Fibroblast of lung (primary cell): ENCODE data around the gene REEP1. TPM values are rescaled to one million over a fixed set of nuclear protein-coding genes. Genes with fewer than 3 reads are reported as not detected.

Experiments
- DNase-seq, 2 donors: peaks; one replicate each; pipeline versions ENCODE4 v3.0.0 to v3.0.0-alpha.2; 2010; ENCODE audit warnings: low read depth in 2 of 2
- H2AFZ ChIP-seq: 2 replicates; pipeline ENCODE4 v1.5.1; 2012; ENCODE audit warnings: low read length, control low read depth, inconsistent platforms
- H3K27ac ChIP-seq: 2 replicates; pipeline ENCODE4 v1.5.1; 2011; ENCODE audit warnings: low read length, control low read depth; ENCODE audit not compliant: insufficient read depth
- H3K27me3 ChIP-seq: 2 replicates; pipeline ENCODE4 v1.5.1; 2011; ENCODE audit warnings: mild to moderate bottlenecking, low read length; ENCODE audit not compliant: control insufficient read depth, insufficient read depth
- H3K36me3 ChIP-seq: 2 replicates; pipeline ENCODE4 v1.5.1; 2011; ENCODE audit warnings: low read length; ENCODE audit not compliant: control insufficient read depth, insufficient read depth
- H3K4me1 ChIP-seq: 2 replicates; pipeline ENCODE4 v1.5.1; 2011; ENCODE audit warnings: low read length; ENCODE audit not compliant: control insufficient read depth, insufficient read depth; ENCODE audit errors: extremely low read depth
- H3K4me2 ChIP-seq: 2 replicates; pipeline ENCODE4 v1.5.1; 2011; ENCODE audit warnings: low read length, control low read depth; ENCODE audit not compliant: insufficient read depth; ENCODE audit errors: extremely low read depth
- H3K4me3 ChIP-seq, 4 experiments: fragments of 200-600 bp in 1 of 4; sonication (generic) in 1 of 4; replicated peaks in 1 of 4; 2 replicates each; pipeline ENCODE4 v1.5.1; 2011 to 2016; ENCODE audit warnings: low read length in 4 of 4, low read depth in 3 of 4, mild to moderate bottlenecking in 3 of 4, control low read depth in 2 of 4, inconsistent platforms in 1 of 4, mixed read lengths in 1 of 4; ENCODE audit not compliant: insufficient read depth in 1 of 4; ENCODE audit errors: control extremely low read depth in 1 of 4
- H3K79me2 ChIP-seq: 2 replicates; pipeline ENCODE4 v1.5.1; 2012; ENCODE audit warnings: mild to moderate bottlenecking, low read length, inconsistent platforms; ENCODE audit not compliant: control insufficient read depth, insufficient read depth
- H3K9ac ChIP-seq: 2 replicates; pipeline ENCODE4 v1.5.1; 2011; ENCODE audit warnings: mild to moderate bottlenecking, low read length, control low read depth; ENCODE audit not compliant: insufficient read depth
- H3K9me3 ChIP-seq: 2 replicates; pipeline ENCODE4 v1.5.1; 2012; ENCODE audit warnings: low read depth, low read length; ENCODE audit not compliant: control insufficient read depth, insufficient read depth
- H4K20me1 ChIP-seq: 2 replicates; pipeline ENCODE4 v1.5.1; 2011; ENCODE audit warnings: low read length; ENCODE audit not compliant: control insufficient read depth, insufficient read depth; ENCODE audit errors: extremely low read depth
- EZH2 ChIP-seq: IDR thresholded peaks from 2 replicates; pipeline ENCODE4 v1.5.1; 2012; ENCODE audit warnings: low read length, control low read depth, mild to moderate bottlenecking; ENCODE audit errors: missing control alignments
- polyA plus RNA-seq, 2 donors: library from polyadenylated mRNA; depleted of rRNA in 1 of 2; stranded (reverse) in 1 of 2; unstranded in 1 of 2; fragments of >200 nt; gene quantifications; 2 replicates each; pipeline ENCODE4 v1.2.1, GENCODE V29; 2011 to 2012; ENCODE audit warnings: missing spikeins in 1 of 2
- total RNA-seq: library from RNA; depleted of rRNA; stranded (reverse); fragments of >200 nt; gene quantifications from 2 replicates; pipeline ENCODE4 v1.2.1, GENCODE V29; 2014
- TF ChIP-seq, protein P1 (sequence below), 2 donors: IDR thresholded peaks in 1 of 2; conservative IDR thresholded peaks in 1 of 2; 1 replicate in 1 of 2; 2 replicates in 1 of 2; pipeline ENCODE4 v1.5.1; 2011 to 2012; ENCODE audit warnings: low read length in 2 of 2, control low read depth in 1 of 2, inconsistent platforms in 1 of 2, low read depth in 1 of 2, mild to moderate bottlenecking in 1 of 2

REEP1 gene
- total and polyA plus RNA-seq, 2 donors (not counting 1 experiment from before 2014, with no cell fraction given) = 0.02 TPM; not detected in 1

DNA sequence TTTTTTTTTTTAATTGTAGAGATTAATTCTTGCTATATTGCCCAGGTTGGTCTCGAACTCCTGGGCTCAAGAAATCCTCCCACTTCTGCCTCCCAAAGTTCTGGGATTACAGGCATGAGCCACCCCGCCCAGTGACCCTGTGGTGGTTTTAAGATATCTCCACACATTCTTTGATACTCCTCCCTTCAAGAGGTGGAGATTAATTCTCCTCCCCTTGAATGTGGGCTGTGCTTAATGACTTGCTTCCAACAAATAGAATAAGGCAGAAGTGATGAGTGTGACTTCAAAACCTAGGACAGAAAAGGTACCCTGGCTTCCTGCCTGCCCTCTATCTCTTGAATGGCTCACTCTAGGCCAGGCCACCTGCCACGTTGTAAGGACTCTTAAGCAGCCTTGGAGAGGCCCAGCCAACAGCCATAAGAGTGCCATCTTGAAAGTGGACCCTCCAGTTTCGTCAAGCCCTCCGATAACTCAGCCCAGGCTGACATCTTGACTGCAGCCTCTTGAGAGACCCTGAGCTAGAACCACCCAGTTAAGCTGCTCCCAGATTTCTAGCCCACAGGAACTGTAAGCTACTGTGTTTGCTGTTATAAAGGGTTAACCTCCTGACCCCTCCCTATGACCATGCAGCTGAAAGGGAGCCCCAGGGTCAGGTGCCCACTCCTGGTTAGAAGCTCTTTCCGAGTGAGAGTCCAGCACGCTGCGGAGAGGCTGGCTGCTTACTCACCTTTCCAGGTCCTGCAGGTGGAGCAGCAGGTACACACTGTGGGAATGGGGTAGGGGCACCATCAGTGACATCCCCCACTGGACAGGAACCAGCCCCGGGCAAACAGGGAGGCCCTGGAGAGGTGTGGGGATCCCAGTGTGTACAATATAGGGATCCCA, 110.5 kb downstream of the REEP1 start:
- Histone ChIP-seq H3K36me3 (no peaks in the 10 kb centered on the region), H4K20me1 (no peaks in the 10 kb centered on the region), H3K27ac (no peak overlapping the region), H3K4me3 (no peak overlapping the region), H3K79me2 (no peaks in the 10 kb centered on the region), H3K4me2 (no peak overlapping the region), H3K27me3 (no peaks in the 10 kb centered on the region), H3K4me1 (peaks cover 6% of the 10 kb centered on the region), H3K9me3 (no peaks in the 10 kb centered on the region), H3K9ac (no peak overlapping the region), H2AFZ (no peak overlapping the region)
- TF ChIP-seq, protein P1, sequence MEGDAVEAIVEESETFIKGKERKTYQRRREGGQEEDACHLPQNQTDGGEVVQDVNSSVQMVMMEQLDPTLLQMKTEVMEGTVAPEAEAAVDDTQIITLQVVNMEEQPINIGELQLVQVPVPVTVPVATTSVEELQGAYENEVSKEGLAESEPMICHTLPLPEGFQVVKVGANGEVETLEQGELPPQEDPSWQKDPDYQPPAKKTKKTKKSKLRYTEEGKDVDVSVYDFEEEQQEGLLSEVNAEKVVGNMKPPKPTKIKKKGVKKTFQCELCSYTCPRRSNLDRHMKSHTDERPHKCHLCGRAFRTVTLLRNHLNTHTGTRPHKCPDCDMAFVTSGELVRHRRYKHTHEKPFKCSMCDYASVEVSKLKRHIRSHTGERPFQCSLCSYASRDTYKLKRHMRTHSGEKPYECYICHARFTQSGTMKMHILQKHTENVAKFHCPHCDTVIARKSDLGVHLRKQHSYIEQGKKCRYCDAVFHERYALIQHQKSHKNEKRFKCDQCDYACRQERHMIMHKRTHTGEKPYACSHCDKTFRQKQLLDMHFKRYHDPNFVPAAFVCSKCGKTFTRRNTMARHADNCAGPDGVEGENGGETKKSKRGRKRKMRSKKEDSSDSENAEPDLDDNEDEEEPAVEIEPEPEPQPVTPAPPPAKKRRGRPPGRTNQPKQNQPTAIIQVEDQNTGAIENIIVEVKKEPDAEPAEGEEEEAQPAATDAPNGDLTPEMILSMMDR (conservative IDR thresholded peaks at IDR 0.05 in 1 of 2, IDR thresholded peaks at IDR 0.05 in 1 of 2; ENCODE audit: low read depth in 1 of 2, low read length in 2 of 2) = no peak
- DNase-seq = no peak

DNA sequence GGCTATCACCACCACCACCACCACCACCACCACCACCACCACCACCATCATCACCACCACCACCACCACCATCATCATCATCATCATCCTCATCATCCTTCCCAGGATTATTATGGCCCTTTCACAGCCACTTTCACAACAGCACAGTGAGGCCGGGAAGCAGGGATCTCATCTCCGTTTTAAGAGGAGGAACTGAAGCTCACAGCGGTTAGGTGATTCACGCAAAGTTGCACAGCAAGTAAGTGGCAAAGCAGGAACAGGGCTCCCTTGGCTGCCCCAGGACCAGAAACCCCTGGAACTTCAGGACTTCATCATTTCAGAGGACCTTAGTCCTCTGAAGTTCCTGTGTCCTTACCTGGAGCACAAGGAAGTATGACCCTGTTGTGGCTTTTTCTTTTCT, 111.4 kb downstream of the REEP1 start:
- no peak for DNase-seq
- TF ChIP-seq, protein P1 (conservative IDR thresholded peaks at IDR 0.05 in 1 of 2, IDR thresholded peaks at IDR 0.05 in 1 of 2; ENCODE audit: low read depth in 1 of 2, low read length in 2 of 2) = no peak
- TF ChIP-seq EZH2 = no peak
- Histone ChIP-seq H3K9me3 (no peaks in the 10 kb centered on the region), H3K4me2 (no peak overlapping the region), H4K20me1 (no peaks in the 10 kb centered on the region), H3K27ac (no peak overlapping the region), H3K79me2 (no peaks in the 10 kb centered on the region), H3K4me3 (no peak overlapping the region), H2AFZ (no peak overlapping the region), H3K4me1 (peaks cover 6% of the 10 kb centered on the region), H3K9ac (no peak overlapping the region), H3K27me3 (no peaks in the 10 kb centered on the region), H3K36me3 (no peaks in the 10 kb centered on the region)

DNA sequence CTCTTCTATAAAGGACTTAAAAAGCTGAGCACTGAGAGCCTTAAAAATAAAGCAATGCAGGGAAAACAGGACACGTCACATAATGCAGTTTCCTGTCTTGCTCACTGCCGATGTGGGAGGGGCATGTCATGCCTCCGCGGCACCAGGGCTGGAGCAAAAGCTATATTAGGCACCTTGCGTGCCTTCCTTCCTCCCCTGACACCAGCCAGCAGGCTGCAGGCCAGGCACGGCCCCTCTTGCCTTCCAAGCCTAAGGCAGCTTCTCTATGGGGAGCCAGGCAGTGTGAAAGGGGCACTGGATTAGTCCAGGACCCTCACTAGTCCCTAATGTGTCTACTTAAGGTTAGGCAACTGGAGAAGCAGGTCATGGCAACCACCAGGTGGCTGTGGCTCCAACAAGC, 111.8 kb downstream of the REEP1 start:
- no peak overlapping the region for H3K4me2 ChIP-seq
- no peak overlapping the region for H3K27ac ChIP-seq

More for the DNA sequence above, 111.8 kb downstream of the REEP1 start:
- no peak for DNase-seq
- no peaks in the 10 kb centered on the region for H3K79me2 ChIP-seq
- no peaks in the 10 kb centered on the region for H4K20me1 ChIP-seq
- no peaks in the 10 kb centered on the region for H3K36me3 ChIP-seq
- H2AFZ ChIP-seq = peak overlapping the region; percentile 17
- H3K9ac ChIP-seq = no peak overlapping the region
- no peaks in the 10 kb centered on the region for H3K9me3 ChIP-seq
- no peaks in the 10 kb centered on the region for H3K27me3 ChIP-seq
- H3K4me1 ChIP-seq = peaks cover 6% of the 10 kb centered on the region
- H3K4me3 ChIP-seq = no peak overlapping the region
- TF ChIP-seq, protein P1 (conservative IDR thresholded peaks at IDR 0.05 in 1 of 2, IDR thresholded peaks at IDR 0.05 in 1 of 2; ENCODE audit: low read depth in 1 of 2, low read length in 2 of 2) = no peak
- TF ChIP-seq EZH2 = no peak
